ENCODE data around the gene RAD23A.
"Not testable (repeated sequence)": the region's sequence is repeated elsewhere in the genome, so short reads cannot be mapped to it uniquely, and the experiment has no call there.

RAD23A gene

DNA sequence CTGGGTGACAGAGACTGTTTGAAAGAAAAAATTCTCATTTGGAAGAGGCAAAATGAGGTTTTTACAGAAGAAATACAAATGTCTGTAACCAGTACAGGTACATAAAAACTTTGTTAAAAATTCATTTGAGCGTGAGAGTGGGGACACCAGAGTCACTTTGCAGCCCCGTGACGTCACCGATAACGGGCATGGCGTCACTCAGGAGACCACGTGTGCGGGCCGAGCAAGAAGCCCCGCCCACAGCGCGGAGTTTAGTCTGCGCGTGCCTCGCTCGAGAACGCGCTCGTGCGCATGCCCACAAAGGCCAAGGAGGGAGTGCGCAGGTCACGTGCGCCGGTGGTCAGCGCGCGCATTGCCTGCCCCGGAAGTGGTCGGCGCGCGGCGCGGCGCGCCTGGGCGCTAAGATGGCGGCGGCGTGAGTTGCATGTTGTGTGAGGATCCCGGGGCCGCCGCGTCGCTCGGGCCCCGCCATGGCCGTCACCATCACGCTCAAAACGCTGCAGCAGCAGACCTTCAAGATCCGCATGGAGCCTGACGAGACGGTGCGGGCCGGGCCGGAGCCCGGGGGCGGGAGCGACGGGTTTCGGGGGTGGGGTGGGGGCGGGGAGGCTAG is at the start of gene RAD23A:
Gene RAD23A (plus strand): TSS at position 384 of the 613 bp plus-strand sequence. CDS start 87 bp downstream, at position 471.
- DNase-seq (ENCODE audit: low read depth): peak; percentile 98

DNA sequence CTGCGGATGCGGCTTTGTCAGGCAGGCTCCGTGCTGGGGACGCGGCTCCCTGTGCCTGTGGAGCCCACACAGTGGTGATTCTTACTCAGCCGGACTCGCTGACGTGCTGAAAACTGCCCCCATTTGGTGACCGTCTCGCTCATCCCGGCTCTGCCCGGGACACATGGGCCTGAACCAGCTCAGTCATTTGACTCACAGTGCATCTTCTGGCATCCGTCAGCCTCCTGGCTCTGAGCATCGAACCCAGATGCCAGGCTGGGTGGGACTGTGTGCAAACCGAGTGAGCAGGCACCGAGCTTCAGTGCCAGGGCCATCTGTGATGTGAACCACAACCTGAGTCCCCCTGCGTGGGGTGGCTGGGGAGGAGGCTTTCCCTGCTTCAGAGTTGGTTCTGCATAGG is 49.2 kb upstream of the RAD23A start:
- DNase-seq (ENCODE audit: low read depth): no peak

DNA sequence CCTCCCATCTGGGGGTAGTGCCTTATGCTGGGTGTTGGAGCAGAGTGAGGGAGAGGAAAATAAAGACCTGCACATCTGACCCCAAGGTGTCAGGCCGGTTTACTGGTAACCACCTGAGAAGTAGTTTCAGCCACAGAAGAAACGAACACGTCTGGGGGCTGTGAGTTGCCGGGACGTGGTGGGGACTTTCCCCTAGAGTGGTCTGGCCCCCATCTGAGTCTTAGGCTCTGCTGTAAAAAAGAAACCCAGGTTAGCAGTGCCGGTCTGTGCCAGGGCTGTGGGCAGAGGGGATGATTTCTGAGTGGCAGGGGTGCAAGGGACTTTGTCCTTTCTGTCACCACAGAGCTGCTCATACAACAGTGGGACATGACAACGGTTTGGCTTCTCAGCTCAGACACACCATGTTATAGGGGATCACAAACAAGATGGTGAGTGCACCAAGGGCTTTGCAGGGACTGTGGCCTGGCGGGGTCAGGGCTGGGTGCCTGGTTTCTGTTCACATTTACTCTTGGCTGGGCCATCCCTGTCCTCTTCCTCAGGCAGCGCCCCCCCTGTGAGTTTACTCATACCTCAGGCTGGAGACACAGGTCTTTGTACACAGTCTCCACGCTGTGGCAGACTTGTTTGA is 45.7 kb upstream of the RAD23A start:
- DNase-seq (ENCODE audit: low read depth): no peak

DNA sequence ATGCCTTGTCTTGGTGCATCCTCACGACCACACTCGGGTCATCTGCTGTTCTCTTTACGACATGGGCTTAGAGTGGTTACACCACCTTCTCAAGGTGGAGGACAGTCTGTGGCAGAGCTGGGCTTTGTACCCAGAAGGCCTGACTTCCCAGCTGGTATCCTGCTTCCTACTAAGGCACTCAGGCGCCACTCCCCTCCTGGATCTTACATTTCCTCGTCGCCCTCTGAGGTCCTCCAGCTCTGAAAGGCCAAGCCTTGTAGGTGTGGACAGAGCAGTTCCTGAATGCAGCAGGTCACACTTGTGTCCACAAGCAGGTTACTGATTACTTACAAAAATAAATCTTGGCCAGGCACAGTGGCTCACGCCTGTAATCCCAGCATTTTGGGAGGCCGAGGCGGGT is 38.5 kb upstream of the RAD23A start:
- no peak for DNase-seq (ENCODE audit: low read depth)

DNA sequence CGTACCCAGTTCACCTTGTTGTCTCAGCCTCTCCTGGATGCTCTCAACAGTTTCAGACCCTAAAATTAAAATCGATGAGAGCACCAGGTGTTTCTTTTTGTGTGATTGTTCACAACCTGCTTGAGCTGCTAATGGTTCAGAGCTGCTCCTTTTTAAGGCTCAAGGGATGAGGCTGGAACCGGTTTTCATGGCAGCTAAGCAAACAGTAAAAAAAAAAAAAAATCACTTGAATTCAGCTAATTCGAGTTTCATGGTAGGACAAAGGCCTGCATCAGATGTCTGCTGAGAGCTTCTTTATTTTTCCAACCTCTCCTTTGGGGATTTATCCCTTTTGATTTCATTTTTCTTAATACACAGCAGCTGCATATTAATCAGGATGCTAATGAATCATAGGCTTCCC is 33.1 kb upstream of the RAD23A start:
- no peak for DNase-seq (ENCODE audit: low read depth)

DNA sequence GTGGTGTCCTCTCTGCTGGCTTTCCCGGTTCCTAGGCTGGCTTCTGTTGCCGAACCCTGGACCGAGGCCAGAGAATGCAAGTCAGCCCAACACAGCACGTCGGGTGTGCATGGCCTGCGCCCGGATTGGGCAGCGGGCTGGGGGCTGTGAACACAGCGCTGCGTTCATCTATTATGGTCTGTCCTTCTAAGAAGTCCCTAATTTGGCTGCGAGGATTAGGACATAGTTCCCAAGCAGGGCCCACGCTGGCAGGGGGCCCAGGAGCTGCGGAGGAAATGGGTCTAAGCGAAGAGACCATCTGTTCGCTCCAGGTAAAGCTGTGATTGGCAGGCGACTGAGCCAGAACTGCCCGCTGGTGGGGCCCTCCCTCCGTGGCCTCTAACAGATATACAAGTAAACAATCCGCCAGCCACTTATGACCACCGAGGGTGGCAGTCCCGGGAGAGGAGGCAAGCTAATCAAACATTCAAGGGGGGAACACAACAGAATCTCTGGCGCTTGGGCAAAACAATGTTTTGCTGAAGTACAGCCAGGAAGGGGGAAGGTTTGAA is 32.6 kb upstream of the RAD23A start:
- no peak for DNase-seq (ENCODE audit: low read depth)

DNA sequence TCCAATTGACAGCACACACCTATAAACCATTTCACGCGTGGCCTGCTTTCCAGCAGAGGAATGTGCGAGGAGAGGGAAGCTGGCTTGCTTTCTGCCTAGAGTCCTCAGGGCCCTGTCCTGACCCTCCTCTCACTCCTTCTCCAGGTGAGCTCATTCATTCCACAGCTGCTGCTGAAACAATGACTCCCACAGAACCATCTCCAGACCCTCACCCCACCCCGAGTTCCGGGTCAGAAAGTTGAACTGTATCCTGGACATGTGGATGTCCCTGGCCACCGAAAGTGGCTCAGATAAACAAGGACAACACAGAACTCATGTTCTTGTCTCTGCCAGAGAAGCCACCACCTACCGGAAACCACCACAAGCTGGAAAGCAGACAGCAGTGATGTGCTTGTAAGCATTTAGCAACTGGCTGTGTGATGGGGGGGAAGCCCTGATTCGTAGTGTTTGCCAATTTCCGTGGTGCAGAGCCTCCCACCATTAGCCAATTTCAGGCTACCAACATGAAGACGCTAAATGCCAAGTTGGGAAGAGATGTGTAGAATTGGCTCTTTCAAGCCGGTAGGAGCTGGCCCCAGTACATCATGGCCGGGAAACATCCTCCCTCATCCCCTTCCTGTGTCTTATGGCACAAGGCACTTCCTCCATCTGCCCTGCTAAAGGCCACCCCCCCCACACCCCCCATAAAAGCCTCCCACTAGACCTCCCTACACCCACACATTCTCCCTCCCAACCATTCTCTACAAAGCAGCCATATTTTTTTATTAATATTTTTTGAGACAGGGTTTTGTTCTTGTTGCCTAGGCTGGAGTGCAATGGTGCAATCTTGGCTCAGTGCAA is 31.6 kb upstream of the RAD23A start:
- peak; percentile 42 for DNase-seq (ENCODE audit: low read depth)

DNA sequence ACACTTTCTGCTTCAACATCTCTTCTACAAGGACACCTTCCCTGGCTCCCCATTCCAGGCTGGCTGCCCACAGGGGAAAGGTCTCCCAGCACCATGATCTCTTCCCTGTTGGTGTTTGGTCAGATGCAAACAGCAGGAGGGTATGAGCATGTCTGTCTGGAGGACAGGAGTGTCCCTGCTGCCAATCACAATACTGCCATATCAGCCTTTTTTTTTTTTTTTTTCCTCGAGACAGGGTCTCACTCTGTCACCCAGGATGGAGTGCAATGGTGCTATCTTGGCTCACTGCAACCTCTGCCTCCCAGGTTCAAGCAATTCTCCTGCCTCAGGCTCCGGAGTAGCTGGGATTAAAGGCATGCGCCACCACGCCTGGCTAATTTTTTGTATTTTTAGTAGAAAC is 29.8 kb upstream of the RAD23A start:
- DNase-seq (ENCODE audit: low read depth): not testable (repeated sequence)

DNA sequence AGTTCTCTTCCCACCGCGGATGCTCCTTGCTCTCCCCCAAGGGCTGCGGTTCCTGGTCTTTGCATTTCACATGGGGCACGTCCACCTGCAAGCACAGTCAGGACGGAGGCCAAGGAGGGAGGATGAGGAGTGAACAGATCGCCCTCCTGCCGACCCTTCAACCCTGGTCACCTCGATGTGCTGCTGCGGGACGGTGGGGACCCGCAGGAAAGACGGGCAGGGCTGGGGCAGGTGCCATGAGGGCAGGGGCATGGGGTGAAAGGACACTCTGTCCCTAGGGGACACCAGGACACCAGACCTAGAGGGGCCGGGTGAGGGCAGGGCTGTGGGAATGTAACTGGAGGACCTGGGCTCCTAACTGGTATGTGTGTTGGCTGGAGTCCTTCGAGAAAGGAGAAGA is 27.4 kb upstream of the RAD23A start:
- DNase-seq (ENCODE audit: low read depth): no peak

DNA sequence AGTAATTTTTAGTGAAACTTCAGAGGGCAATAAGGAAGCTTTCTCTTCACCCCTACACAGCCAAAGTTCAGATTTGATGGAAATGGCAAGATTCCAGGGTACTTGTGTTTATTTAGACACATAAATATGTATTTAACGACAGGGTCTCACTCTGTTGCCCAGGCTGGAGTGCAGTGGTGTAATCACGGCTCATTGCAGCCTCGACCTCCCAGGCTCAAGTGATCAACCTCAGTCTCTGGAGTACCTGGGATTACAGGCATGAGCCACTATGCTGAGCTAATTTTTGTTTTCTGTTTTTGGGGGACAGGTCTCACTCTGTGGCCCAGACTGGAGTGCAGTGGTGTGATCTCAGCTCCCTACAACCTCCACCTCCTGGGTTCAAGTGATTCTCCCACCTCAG is 24.6 kb upstream of the RAD23A start:
- no peak for DNase-seq (ENCODE audit: low read depth)

DNA sequence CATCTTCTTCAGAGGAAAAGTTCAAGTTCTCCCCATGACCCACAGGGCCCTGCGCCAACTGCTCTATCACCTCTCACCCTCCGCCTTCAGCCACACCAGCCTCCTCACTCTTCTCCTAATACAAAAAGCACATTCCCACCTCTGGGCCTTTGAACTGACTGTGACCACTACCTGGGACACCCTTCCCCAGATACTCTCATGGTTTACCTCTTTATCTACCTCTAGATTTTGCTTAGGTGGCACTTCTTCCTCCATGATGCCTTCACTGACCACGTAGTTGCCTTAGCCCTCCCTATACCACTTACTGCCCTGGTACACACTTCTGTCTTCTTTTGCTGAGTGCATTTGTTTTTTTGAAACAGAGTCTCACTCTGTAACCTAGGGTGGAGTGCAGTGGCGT is 22.7 kb upstream of the RAD23A start:
- DNase-seq (ENCODE audit: low read depth): no peak

DNA sequence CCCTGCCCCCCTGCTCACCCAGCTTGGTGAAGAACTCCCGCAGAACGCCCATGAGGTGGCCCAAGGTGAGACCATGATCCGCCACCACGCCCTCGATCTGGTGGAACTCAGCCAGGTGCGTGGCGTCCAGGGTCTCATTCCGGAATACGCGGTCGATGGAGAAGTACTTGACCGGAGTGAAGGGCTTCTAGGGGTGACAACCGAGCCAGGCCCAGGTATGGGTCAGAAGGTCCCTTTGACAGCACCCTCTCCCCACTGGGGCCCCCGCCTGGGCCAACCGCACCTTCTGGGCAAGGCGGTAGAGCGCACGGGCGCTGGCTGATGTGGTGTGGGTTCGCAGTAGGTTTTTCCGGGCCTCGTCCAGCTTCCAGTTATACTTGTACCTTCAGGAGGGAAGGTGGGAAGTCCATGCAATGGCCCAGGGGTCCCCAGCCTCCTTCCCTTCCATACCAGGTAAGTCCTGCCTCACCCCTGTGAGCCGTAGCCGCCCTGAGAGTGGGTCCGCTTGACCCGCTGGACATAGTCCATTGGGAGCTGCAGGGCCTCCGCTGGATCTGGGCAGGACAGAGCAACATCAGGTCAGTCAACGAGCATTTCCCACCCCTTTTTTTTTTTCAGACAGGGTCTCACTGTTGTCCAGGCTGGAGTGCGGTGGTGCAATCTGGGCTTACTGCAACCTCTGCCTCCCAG is 20.9 kb upstream of the RAD23A start:
- no peak for DNase-seq (ENCODE audit: low read depth)

DNA sequence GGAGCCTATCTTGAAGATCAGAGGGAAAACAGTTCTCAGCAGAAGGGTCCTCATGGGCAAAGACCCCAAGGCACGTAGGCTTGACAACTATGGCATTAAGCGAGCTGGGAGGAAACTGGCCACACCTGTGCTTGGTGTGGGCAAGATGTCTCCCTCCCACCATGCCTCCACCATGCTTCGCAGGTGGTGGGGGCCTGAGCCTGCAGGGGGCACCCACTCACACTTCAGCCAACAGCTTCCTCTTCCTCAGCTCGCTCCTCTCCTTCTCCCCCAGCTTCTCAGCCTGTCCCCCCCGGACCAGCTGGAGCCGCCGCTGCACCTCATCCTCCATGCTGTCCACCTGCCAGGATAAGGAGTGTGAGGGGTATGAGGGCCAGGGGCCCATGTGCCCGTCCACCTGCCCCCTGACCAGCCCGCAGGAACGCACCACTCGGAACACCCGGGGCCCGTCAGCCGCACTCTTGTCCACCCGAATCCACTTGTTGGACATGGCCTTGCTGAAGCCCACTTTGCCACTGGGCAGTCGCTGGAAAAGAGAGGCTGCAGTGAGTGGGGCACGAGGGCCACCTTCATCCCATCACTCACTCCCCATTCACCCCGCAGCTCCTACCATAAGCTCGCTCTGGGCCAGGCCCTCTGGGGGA is 15.5 kb upstream of the RAD23A start:
- DNase-seq (ENCODE audit: low read depth): no peak

DNA sequence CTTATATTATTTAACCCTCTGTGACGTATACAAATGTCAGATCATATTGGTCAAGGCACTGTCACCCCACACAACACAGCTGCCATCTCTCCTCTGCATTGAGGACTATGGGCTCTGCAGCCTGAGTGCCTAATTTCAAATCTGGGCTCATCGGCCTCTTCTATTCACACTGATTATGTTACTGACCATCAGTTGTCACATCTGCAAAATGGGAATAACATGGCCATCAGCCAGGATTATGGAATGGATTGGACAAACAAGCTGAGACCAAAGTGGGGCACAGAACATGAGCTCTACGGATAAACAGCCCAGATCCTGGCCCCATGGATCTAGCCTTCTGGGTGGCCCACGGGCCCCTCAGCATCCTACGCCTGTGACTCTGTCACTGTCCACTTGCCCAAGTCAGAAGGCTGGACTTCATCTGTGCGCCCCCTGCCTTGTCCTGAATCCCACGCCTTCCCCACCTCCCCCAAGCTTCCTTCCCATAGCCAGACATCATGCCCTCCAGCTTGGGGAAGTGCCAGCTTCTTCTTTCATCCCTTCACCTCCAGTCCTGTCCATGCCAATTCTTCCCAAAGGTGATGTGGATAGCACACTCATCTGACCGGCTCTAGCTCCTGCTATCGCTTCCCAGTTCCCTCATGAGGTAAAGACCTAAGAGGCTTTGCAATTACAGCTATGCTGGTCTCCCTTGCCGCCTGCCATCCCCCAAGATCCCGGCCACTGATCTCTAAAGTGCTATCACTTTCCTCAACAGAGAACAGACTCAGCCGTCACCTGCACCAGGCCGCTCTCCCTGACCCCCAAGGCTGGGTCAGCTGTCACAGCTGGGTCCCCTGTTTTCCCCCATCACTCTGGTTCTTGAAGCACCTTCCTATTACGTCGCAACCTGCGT is 13.0 kb upstream of the RAD23A start:
- no peak for DNase-seq (ENCODE audit: low read depth)

DNA sequence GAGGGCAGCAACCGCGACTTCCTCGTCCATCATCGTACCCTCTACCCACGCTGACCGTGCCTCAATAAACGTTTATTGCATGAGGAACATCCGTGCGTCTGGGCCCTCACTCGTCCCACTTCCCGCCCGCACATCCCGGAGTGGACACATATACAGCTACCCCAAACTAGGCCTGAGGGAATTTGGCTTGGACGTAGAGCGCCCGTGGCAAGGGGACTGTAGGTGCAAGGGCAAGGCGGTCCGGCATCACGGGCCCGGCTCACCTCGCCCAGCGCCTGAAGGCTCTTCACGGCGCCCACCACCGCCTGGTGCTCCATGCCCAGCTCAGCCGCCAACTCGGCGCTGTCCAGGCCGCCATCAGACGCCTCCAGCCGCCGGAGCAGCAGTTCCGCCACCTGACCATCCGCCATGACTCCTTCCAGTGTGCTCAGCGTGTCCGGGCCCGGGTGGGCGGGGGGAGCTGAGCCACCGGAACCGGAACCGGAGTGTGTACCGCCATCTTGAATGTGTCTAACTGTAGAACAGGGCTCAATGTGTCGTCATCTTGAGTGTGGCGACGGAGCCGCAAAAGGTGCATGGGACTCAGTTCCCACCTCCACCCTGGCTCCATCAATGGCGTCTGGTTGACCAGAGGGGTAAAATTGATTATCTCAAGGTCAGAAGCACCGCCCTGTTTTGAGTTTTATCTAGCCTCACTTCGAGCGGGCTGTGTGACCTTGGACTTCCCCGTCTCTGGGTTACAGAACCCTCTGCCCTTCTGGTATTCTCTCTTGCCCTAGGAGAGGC is 12.2 kb upstream of the RAD23A start, which contains the start of gene FARSA:
Gene FARSA (minus strand): TSS at position 425 of the 786 bp plus-strand sequence. CDS start 15 bp downstream, at position 410.
- peak; percentile 74 for DNase-seq (ENCODE audit: low read depth)

DNA sequence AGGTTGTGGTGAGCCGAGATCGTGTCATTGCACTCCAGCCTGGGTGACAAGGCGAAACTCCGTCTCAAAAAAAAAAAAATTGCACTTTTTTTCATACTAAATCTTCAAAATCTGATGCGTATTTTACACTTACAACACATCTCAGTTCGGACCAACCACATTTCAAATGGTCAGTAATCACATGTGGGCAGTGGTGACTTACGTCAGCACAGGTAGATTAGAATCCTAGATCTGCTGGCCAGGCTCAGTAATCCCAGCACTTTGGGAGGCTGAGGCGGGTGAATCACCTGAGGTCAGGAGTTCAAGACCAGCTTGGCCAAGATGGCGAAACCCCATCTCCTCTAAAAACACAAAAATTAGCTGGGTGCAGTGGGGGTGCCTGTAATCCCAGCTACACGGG is 10.6 kb upstream of the RAD23A start:
- no peak for DNase-seq (ENCODE audit: low read depth)

DNA sequence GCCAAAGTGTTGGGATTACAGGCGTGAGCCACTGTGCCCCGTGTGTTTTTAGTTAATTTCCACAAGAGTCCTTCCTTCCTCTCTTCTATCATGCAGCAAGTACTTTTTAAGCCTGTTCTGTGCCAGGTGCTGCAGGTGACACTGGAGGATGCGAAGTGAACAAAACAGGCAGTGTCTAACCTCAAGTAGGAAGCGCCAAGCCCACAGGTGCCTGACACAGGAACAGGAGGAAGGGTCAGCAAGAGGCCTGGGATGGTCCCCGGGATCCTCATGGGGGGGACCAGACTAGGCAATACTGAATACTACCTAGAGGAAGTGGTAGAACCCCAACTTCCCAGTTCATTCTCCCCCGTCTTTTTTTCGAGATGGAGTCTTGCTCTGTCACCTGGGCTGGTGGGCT is 9.1 kb upstream of the RAD23A start:
- DNase-seq (ENCODE audit: low read depth): no peak

DNA sequence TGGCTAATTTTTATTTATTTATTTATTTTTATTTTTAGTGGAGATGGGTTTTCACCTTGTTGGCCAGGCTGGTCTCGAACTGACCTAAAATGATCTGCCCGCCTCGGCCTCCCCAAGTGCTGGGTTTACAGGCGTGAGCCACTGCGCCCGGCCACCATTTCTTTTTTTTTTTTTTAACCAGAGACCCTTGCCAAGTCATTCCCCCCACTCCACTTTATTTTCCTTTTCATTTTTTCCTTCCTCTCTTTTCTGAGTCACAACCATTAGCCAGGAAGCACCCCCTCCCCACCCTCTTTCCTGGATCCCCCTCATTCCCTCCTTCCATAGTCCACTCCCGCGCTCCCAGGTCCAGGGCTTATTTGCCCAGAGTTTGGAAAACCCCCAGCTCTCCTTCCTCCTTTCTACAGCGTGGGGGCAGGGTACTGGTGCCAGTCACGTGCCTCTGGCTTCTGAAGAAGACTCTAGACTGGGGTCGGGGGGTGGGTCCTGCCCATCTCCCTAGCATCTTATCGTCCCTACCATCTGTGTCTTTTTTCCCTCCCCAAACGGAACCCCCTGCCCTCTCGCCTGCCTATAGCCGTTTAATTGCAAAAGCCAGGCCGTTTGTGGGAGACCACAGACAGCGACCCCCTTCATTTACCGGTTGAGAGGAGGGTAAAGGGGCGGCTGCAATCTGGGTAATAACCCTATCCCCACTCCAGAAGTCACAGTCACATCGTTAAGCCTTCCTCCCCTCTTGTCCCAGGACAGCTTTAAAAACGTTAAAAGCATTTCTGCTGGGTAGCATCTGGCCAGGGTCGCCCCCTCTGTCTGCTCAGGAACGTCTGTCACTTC is 8.4 kb upstream of the RAD23A start:
- DNase-seq (ENCODE audit: low read depth): no peak

Data from activated T-cell treated with anti-CD3 and anti-CD28 coated beads for 1 hour (primary cell).